GM23338 (cell line): Measurements from ENCODE around the gene F12. TPM values are rescaled to one million over a fixed set of nuclear protein-coding genes. Genes with fewer than 3 reads are reported as not detected.
A peak's percentile ranks its signal among the peaks of the same experiment; 100 is the strongest.

Source experiments
- ATAC-seq: fragments of 200-7000 bp; cut with Tn5 transposase; 3 replicates; pipeline ENCODE4 v1.9.1; 2020
- DNase-seq: peaks from one replicate; pipeline ENCODE4 v3.0.0-alpha.2; 2015; ENCODE audit warnings: low spot score
- H2AFZ ChIP-seq: fragments of 200-600 bp; sonication (generic); 2 replicates; pipeline ENCODE4 v1.8.0; 2016; ENCODE audit warnings: antibody characterized with exemption, mild to moderate bottlenecking, moderate library complexity
- H3F3A ChIP-seq: fragments of 200-600 bp; sonication (generic); replicated peaks from 2 replicates; pipeline ENCODE4 v1.8.0; 2017; ENCODE audit warnings: antibody characterized with exemption, mixed run types, low read depth
- H3K27ac ChIP-seq: fragments of 200-600 bp; sonication (generic); 2 replicates; pipeline ENCODE4 v1.6.1; 2016; ENCODE audit warnings: low read depth
- H3K27me3 ChIP-seq: fragments of 200-600 bp; sonication (generic); 2 replicates; pipeline ENCODE4 v1.8.0; 2016; ENCODE audit warnings: mild to moderate bottlenecking, mixed run types, moderate library complexity; ENCODE audit not compliant: insufficient read depth
- H3K36me3 ChIP-seq: fragments of 200-600 bp; sonication (generic); 2 replicates; pipeline ENCODE4 v1.8.0; 2016; ENCODE audit warnings: mild to moderate bottlenecking; ENCODE audit not compliant: insufficient read depth
- H3K4me1 ChIP-seq: fragments of 200-600 bp; sonication (generic); 2 replicates; pipeline ENCODE4 v1.8.0; 2016; ENCODE audit warnings: mild to moderate bottlenecking, moderate library complexity; ENCODE audit not compliant: insufficient read depth
- H3K4me2 ChIP-seq: fragments of 200-600 bp; sonication (generic); 2 replicates; pipeline ENCODE4 v1.7.1; 2017; ENCODE audit warnings: mixed run types
- H3K4me3 ChIP-seq: fragments of 200-600 bp; sonication (generic); 2 replicates; pipeline ENCODE4 v1.6.1; 2016; ENCODE audit warnings: mixed run types
- H3K79me2 ChIP-seq: fragments of 200-600 bp; sonication (generic); replicated peaks from 2 replicates; pipeline ENCODE4 v1.8.0; 2017; ENCODE audit warnings: mild to moderate bottlenecking; ENCODE audit not compliant: insufficient read depth
- H3K9me2 ChIP-seq: fragments of 200-600 bp; sonication (generic); 2 replicates; pipeline ENCODE4 v1.8.0; 2017; ENCODE audit not compliant: insufficient read depth
- H4K20me1 ChIP-seq: fragments of 200-600 bp; sonication (generic); replicated peaks from 2 replicates; pipeline ENCODE4 v1.8.0; 2017; ENCODE audit warnings: mild to moderate bottlenecking; ENCODE audit not compliant: insufficient read depth
- H3K27ac Mint-ChIP-seq: 2 replicates; pipeline ENCODE4 v1.8.0; 2020; ENCODE audit warnings: inconsistent platforms, mild to moderate bottlenecking, moderate library complexity, mixed read lengths
- H3K27me3 Mint-ChIP-seq: 3 replicates; pipeline ENCODE4 v1.8.0; 2022; ENCODE audit warnings: low read depth, mild to moderate bottlenecking, moderate library complexity, mixed read lengths, inconsistent platforms; ENCODE audit not compliant: insufficient read depth, poor library complexity
- H3K36me3 Mint-ChIP-seq: 3 replicates; pipeline ENCODE4 v1.8.0; 2021; ENCODE audit warnings: low read depth, mild to moderate bottlenecking, inconsistent platforms, moderate library complexity, mixed read lengths
- H3K4me1 Mint-ChIP-seq: 3 replicates; pipeline ENCODE4 v1.8.0; 2020; ENCODE audit warnings: mild to moderate bottlenecking, inconsistent platforms, mixed read lengths
- H3K4me3 Mint-ChIP-seq: 3 replicates; pipeline ENCODE4 v1.8.0; 2021; ENCODE audit warnings: moderate library complexity, mild to moderate bottlenecking, inconsistent platforms, mixed read lengths
- H3K9me3 Mint-ChIP-seq: 3 replicates; pipeline ENCODE4 v1.8.0; 2020; ENCODE audit warnings: moderate library complexity, mild to moderate bottlenecking, inconsistent platforms, mixed read lengths
- CREB1 ChIP-seq: fragments of 250-450 bp; sonication (Bioruptor Pico); IDR thresholded peaks from 2 replicates; pipeline ENCODE4 v1.5.0; 2020; ENCODE audit warnings: low read depth, mild to moderate bottlenecking, moderate library complexity
- CTCF ChIP-seq, 2 experiments: fragments of 200-600 bp in 1 of 2; sonication (generic) in 1 of 2; conservative IDR thresholded peaks; 2 replicates each; pipeline versions ENCODE4 v1.5.1 to v1.6.1; 2016 to 2017; ENCODE audit warnings: antibody characterized with exemption in 2 of 2, low read depth in 2 of 2, mild to moderate bottlenecking in 2 of 2, moderate library complexity in 1 of 2
- EZH2 ChIP-seq: fragments of 200-600 bp; sonication (generic); IDR thresholded peaks from one replicate; pipeline ENCODE4 v1.8.0; 2017; ENCODE audit warnings: antibody characterized with exemption, mild to moderate bottlenecking, low read depth; ENCODE audit not compliant: unreplicated experiment
- EZH2phosphoT487 ChIP-seq: fragments of 200-600 bp; sonication (generic); IDR thresholded peaks from one replicate; pipeline ENCODE4 v1.8.1; 2018; ENCODE audit warnings: antibody characterized with exemption; ENCODE audit not compliant: unreplicated experiment
- JUNB ChIP-seq: IDR thresholded peaks from one replicate; pipeline ENCODE4 v1.6.1; 2016; ENCODE audit warnings: antibody characterized with exemption; ENCODE audit not compliant: unreplicated experiment
- NANOG ChIP-seq: IDR thresholded peaks from 2 replicates; pipeline ENCODE4 v1.6.1; 2016; ENCODE audit warnings: antibody characterized with exemption, borderline replicate concordance
- POLR2AphosphoS5 ChIP-seq: IDR thresholded peaks from 2 replicates; pipeline ENCODE4 v1.6.1; 2016; ENCODE audit warnings: antibody characterized with exemption, low read depth
- REST ChIP-seq: IDR thresholded peaks from one replicate; pipeline ENCODE4 v1.6.1; 2018; ENCODE audit warnings: antibody characterized with exemption; ENCODE audit not compliant: unreplicated experiment
- STAT1 ChIP-seq: IDR thresholded peaks from one replicate; pipeline ENCODE4 v1.6.1; 2016; ENCODE audit warnings: antibody characterized with exemption; ENCODE audit not compliant: unreplicated experiment
- ZNF114 ChIP-seq: fragments of 250-450 bp; sonication (Bioruptor Pico); IDR thresholded peaks from 2 replicates; pipeline ENCODE4 v1.5.0; 2020; ENCODE audit warnings: mild to moderate bottlenecking, moderate library complexity
- ZNF331 ChIP-seq: fragments of 250-450 bp; sonication (Bioruptor Pico); IDR thresholded peaks from 2 replicates; pipeline ENCODE4 v1.5.0; 2020; ENCODE audit warnings: low read depth, mild to moderate bottlenecking, moderate library complexity
- polyA plus RNA-seq: library from polyadenylated mRNA; unstranded; fragments of >200 nt; fragmentation: Nextera tagmentation; extraction: Ambion mirVana; gene quantifications from 2 replicates; pipeline ENCODE4 v1.2.1, GENCODE V29; 2016
- total RNA-seq: library from RNA; depleted of rRNA; stranded (reverse); fragments of >200 nt; shearing (Covaris generic); gene quantifications from 2 replicates; pipeline ENCODE4 v1.2.3, GENCODE V29; 2014
- TF ChIP-seq, protein P1 (sequence below): IDR thresholded peaks from 2 replicates; pipeline ENCODE4 v1.6.1; 2016; ENCODE audit warnings: antibody characterized with exemption
- TF ChIP-seq, protein P2 (sequence below): fragments of 250-450 bp; sonication (Bioruptor Pico); IDR thresholded peaks from 2 replicates; pipeline ENCODE4 v1.5.0; 2020; ENCODE audit warnings: mild to moderate bottlenecking, moderate library complexity

F12 gene
- total and polyA plus RNA-seq, 2 experiments from 2014 or later: 2.9 to 8.0 TPM

- Mint-ChIP-seq H3K4me1 (peaks cover 23% of the 10 kb centered on the region), H3K36me3 (peaks cover 55% of the 10 kb centered on the region), H3K27ac (no peak overlapping the region), H3K9me3 (peaks cover 3% of the 10 kb centered on the region; the same call in 2 of the 3 replicates), H3K27me3 (peaks cover 47% of the 10 kb centered on the region), H3K4me3 (no peak overlapping the region)
- Histone ChIP-seq H4K20me1 (peaks cover 24% of the 10 kb centered on the region), H3K4me1 (peaks cover 19% of the 10 kb centered on the region), H3K9me2 (no peaks in the 10 kb centered on the region), H3K27me3 (peaks cover 11% of the 10 kb centered on the region), H3F3A (peaks cover 48% of the 10 kb centered on the region), H2AFZ (no peak overlapping the region), H3K27ac (0 out of 2 replicates have a peak overlapping the region, but pooled peaks have one; percentile 72), H3K4me3 (no peak overlapping the region), H3K4me2 (no peak overlapping the region), H3K79me2 (peaks cover 3% of the 10 kb centered on the region), H3K36me3 (peaks cover 23% of the 10 kb centered on the region)
- TF ChIP-seq POLR2AphosphoS5 (no peak), REST (no peak), JUNB (no peak), EZH2 (no peak), EZH2phosphoT487 (no peak), ZNF331 (CRISPR knock-in tag) (no peak), CTCF (conservative IDR thresholded peaks at IDR 0.05; ENCODE audit: low read depth in 2 of 2) (no peak), NANOG (no peak), CREB1 (CRISPR knock-in tag) (no peak), ZNF114 (CRISPR knock-in tag) (no peak), STAT1 (no peak)
- TF ChIP-seq, protein P1, sequence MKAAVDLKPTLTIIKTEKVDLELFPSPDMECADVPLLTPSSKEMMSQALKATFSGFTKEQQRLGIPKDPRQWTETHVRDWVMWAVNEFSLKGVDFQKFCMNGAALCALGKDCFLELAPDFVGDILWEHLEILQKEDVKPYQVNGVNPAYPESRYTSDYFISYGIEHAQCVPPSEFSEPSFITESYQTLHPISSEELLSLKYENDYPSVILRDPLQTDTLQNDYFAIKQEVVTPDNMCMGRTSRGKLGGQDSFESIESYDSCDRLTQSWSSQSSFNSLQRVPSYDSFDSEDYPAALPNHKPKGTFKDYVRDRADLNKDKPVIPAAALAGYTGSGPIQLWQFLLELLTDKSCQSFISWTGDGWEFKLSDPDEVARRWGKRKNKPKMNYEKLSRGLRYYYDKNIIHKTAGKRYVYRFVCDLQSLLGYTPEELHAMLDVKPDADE: no peak
- TF ChIP-seq, protein P2, sequence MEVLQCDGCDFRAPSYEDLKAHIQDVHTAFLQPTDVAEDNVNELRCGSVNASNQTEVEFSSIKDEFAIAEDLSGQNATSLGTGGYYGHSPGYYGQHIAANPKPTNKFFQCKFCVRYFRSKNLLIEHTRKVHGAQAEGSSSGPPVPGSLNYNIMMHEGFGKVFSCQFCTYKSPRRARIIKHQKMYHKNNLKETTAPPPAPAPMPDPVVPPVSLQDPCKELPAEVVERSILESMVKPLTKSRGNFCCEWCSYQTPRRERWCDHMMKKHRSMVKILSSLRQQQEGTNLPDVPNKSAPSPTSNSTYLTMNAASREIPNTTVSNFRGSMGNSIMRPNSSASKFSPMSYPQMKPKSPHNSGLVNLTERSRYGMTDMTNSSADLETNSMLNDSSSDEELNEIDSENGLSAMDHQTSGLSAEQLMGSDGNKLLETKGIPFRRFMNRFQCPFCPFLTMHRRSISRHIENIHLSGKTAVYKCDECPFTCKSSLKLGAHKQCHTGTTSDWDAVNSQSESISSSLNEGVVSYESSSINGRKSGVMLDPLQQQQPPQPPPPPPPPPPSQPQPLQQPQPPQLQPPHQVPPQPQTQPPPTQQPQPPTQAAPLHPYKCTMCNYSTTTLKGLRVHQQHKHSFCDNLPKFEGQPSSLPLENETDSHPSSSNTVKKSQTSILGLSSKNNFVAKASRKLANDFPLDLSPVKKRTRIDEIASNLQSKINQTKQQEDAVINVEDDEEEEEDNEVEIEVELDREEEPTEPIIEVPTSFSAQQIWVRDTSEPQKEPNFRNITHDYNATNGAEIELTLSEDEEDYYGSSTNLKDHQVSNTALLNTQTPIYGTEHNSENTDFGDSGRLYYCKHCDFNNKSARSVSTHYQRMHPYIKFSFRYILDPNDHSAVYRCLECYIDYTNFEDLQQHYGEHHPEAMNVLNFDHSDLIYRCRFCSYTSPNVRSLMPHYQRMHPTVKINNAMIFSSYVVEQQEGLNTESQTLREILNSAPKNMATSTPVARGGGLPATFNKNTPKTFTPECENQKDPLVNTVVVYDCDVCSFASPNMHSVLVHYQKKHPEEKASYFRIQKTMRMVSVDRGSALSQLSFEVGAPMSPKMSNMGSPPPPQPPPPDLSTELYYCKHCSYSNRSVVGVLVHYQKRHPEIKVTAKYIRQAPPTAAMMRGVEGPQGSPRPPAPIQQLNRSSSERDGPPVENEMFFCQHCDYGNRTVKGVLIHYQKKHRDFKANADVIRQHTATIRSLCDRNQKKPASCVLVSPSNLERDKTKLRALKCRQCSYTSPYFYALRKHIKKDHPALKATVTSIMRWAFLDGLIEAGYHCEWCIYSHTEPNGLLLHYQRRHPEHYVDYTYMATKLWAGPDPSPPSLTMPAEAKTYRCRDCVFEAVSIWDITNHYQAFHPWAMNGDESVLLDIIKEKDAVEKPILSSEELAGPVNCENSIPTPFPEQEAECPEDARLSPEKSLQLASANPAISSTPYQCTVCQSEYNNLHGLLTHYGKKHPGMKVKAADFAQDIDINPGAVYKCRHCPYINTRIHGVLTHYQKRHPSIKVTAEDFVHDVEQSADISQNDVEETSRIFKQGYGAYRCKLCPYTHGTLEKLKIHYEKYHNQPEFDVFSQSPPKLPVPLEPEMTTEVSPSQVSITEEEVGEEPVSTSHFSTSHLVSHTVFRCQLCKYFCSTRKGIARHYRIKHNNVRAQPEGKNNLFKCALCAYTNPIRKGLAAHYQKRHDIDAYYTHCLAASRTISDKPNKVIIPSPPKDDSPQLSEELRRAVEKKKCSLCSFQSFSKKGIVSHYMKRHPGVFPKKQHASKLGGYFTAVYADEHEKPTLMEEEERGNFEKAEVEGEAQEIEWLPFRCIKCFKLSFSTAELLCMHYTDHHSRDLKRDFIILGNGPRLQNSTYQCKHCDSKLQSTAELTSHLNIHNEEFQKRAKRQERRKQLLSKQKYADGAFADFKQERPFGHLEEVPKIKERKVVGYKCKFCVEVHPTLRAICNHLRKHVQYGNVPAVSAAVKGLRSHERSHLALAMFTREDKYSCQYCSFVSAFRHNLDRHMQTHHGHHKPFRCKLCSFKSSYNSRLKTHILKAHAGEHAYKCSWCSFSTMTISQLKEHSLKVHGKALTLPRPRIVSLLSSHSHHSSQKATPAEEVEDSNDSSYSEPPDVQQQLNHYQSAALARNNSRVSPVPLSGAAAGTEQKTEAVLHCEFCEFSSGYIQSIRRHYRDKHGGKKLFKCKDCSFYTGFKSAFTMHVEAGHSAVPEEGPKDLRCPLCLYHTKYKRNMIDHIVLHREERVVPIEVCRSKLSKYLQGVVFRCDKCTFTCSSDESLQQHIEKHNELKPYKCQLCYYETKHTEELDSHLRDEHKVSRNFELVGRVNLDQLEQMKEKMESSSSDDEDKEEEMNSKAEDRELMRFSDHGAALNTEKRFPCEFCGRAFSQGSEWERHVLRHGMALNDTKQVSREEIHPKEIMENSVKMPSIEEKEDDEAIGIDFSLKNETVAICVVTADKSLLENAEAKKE (CRISPR knock-in tag): no peak
- DNase-seq (no peak), ATAC-seq (no peak)
Observed at GRCh38 chr5:177457852-177458681, 48.7 kb upstream of the F12 start.
